NB4 (cell line): ENCODE data around the gene TYW1B.
"Not testable (repeated sequence)": the region's sequence is repeated elsewhere in the genome, so short reads cannot be mapped to it uniquely, and the experiment has no call there.

ENCODE experiments used
- DNase-seq: peaks from one replicate; pipeline ENCODE4 v3.0.0; 2010; ENCODE audit warnings: low read depth
- H3K4me3 ChIP-seq: one replicate; pipeline ENCODE4 v1.5.1; 2011; ENCODE audit warnings: mild to moderate bottlenecking, low read depth, low read length, moderate library complexity
- CTCF ChIP-seq: IDR thresholded peaks from one replicate; pipeline ENCODE4 v1.5.1; 2012; ENCODE audit warnings: low read depth, low read length
- MYC ChIP-seq: IDR thresholded peaks from 2 replicates; pipeline ENCODE4 v1.6.1; 2011; ENCODE audit warnings: low read depth, low read length
- POLR2A ChIP-seq: IDR thresholded peaks from 2 replicates; pipeline ENCODE4 v1.6.1; 2011; ENCODE audit warnings: mild to moderate bottlenecking; ENCODE audit not compliant: insufficient read length; ENCODE audit errors: extremely low read depth
- TF ChIP-seq, protein P1 (sequence below): IDR thresholded peaks from 2 replicates; pipeline ENCODE4 v1.6.1; 2011; ENCODE audit warnings: low read depth, low read length

Gene TYW1B

GRCh38 chr7:72730815-72731214 lies 97.2 kb downstream of the TYW1B start:
- not testable (repeated sequence) for DNase-seq, H3K4me3 ChIP-seq

DNA sequence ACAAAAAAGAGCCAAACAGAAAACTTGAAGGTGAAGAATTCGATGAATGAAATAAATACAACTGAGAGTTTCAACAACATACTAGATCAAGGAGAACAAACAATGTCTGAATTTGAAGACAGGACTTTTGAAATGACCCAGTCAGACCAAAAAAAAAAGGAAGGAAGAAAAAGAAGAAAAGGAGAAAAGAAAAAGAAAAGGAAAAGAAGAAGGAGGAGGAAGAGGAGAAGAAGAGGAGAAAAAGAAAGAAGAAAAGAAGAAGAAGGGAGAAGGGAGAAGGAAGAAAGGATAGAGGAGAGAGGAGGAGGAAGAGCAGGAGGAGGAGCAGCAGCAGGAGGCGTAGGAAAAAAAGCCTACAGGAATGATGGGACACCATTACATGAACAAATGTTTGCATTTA lies 97.6 kb downstream of the TYW1B start:
- DNase-seq, H3K4me3 ChIP-seq: not testable (repeated sequence)

GRCh38 chr7:72729130-72729529 lies 98.9 kb downstream of the TYW1B start:
- H3K4me3 ChIP-seq, DNase-seq: not testable (repeated sequence)

DNA sequence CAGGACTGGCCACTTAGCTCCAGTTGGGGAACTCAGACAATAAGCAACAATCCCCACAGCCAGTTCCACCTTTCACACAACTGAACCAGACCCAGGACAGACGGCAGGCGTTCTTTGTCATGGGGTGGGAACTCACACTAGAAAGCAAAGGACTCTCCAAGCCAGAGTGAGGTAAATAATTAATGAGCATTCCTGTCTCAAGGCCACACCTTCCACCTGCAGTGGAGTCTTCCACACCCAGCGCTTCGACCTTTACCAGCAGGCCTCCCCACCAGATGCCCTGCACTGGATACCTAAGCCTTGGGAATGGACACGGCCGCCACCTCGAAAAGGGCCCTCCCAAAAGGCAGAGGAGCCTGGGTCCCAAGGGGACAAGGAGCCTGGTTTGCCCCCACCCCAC lies 105.3 kb downstream of the TYW1B start:
- not testable (repeated sequence) for DNase-seq, H3K4me3 ChIP-seq

GRCh38 chr7:72720890-72721289 lies 107.1 kb downstream of the TYW1B start:
- not testable (repeated sequence) for DNase-seq, H3K4me3 ChIP-seq

- H3K4me3 ChIP-seq, DNase-seq: not testable (repeated sequence)
Observed at GRCh38 chr7:72717252-72717774, 110.7 kb downstream of the TYW1B start.

DNA sequence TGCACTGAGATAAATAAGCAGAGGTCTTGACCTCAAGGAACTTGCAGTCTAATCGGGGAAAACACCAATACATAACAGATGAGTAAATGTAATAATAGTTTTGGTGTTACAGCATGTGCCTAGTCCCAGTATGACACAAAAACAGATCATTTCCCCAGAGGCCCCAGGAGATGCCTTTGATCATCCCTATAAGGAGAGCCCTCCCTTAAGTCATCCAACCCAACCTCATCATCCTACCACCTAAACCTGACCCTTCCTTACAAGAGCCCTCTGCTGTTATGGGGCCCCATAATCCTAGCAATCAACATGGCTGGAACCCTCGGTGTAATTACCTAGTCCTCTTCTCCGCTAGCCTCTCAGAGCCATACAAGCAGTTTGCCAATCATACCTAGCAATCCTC lies 116.1 kb downstream of the TYW1B start:
- not testable (repeated sequence) for H3K4me3 ChIP-seq

DNA sequence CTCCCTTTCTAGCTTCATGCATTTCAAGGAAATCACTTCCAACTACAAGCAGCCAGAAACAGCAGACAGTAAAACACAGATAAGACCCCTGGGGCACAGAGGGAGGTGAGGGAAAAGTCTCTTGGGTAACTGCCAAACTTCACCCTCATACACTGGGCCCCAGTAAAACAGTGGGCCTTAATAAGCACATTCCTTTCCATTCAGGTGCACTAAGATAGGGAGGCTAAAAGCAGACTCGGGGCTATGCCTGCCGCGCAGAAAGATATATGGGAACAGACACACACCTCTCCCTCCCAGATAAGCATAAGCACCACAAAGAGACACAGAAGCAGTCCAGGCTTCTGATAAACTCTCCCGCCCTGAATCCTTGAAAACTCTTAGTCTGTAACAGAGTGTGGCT lies 117.0 kb downstream of the TYW1B start:
- no peak overlapping the region for H3K4me3 ChIP-seq
- no peak for DNase-seq
- TF ChIP-seq MYC, result no peak
- TF ChIP-seq, protein P1, sequence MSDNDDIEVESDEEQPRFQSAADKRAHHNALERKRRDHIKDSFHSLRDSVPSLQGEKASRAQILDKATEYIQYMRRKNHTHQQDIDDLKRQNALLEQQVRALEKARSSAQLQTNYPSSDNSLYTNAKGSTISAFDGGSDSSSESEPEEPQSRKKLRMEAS, result no peak
- TF ChIP-seq POLR2A, result no peak
- TF ChIP-seq CTCF, result no peak

More for the DNA sequence above, 116.1 kb downstream of the TYW1B start:
- not testable (repeated sequence) for DNase-seq

GRCh38 chr7:72709909-72710308 lies 118.1 kb downstream of the TYW1B start:
- no peak overlapping the region for H3K4me3 ChIP-seq
- TF ChIP-seq, protein P1, result no peak
- TF ChIP-seq CTCF (no peak), MYC (no peak), POLR2A (no peak)
- DNase-seq, result no peak

GRCh38 chr7:72708371-72709050 lies 119.5 kb downstream of the TYW1B start:
- H3K4me3 ChIP-seq, DNase-seq: not testable (repeated sequence)

GRCh38 chr7:72706521-72706920 lies 121.5 kb downstream of the TYW1B start:
- no peak overlapping the region for H3K4me3 ChIP-seq
- no peak for DNase-seq
- TF ChIP-seq CTCF (no peak), POLR2A (no peak)

DNA sequence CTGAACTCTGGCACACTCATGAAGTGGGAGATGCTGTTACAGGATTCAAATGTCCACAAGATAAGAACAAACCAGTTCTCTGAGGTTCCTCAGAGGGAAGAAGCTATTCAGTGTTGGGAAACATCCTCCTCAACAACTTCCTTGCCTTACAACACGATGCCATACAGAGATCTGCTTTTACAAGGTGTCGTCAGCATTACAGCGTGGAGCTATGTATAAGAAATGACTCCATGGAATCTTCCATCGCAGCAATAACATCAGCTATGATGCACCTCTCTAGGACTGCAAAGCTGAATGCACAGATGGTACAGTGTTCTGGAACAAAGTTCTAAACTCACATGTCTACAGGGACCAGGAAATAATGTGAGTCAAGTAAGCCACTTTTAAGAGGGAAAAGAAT lies 122.3 kb downstream of the TYW1B start:
- peak; percentile 57 for DNase-seq
- H3K4me3 ChIP-seq, result not testable (repeated sequence)
